Femur (tissue), 1 donor: ENCODE results near the gene PER1.
A peak's percentile ranks its signal among the peaks of the same experiment; 100 is the strongest.
"Not testable (repeated sequence)": the region's sequence is repeated elsewhere in the genome, so short reads cannot be mapped to it uniquely, and the experiment has no call there.

Experiments
- DNase-seq: peaks from one replicate; pipeline ENCODE4 v3.0.0-alpha.2; 2017

Gene PER1

GRCh38 chr17:8118769-8119580, 33.2 kb downstream of the PER1 start:
- DNase-seq, result peak; percentile 91

- DNase-seq, result peak; percentile 52
These were observed 34.0 kb downstream of the PER1 start, which contains the start of gene ALOXE3 for GRCh38 chr17:8117980-8118768. ALOXE3 (minus strand) TSS chr17:8118514; CDS start chr17:8117990, 524 bp downstream.

- no peak for DNase-seq
These were observed 34.7 kb downstream of the PER1 start for GRCh38 chr17:8117367-8117979.

GRCh38 chr17:8116776-8117175, 35.4 kb downstream of the PER1 start:
- DNase-seq, result no peak

- DNase-seq, result no peak
These were observed 41.3 kb downstream of the PER1 start for GRCh38 chr17:8110907-8111306.

GRCh38 chr17:8110456-8110804, 41.8 kb downstream of the PER1 start:
- no peak for DNase-seq

- peak; percentile 38 for DNase-seq
These were observed 42.3 kb downstream of the PER1 start for GRCh38 chr17:8109661-8110455.

- DNase-seq, result no peak
These were observed 43.1 kb downstream of the PER1 start for GRCh38 chr17:8108972-8109660.

- not testable (repeated sequence) for DNase-seq
These were observed 45.2 kb downstream of the PER1 start for GRCh38 chr17:8106980-8107379.

- no peak for DNase-seq
These were observed 46.2 kb downstream of the PER1 start for GRCh38 chr17:8105957-8106398.

GRCh38 chr17:8104911-8105310, 47.3 kb downstream of the PER1 start:
- DNase-seq, result no peak

- no peak for DNase-seq
These were observed 48.7 kb downstream of the PER1 start for GRCh38 chr17:8103549-8103948.

GRCh38 chr17:8101721-8102120, 50.5 kb downstream of the PER1 start:
- no peak for DNase-seq

- no peak for DNase-seq
These were observed 51.4 kb downstream of the PER1 start for GRCh38 chr17:8100763-8101162.

GRCh38 chr17:8100111-8100510, 52.1 kb downstream of the PER1 start:
- DNase-seq, result no peak

GRCh38 chr17:8096541-8096940, 55.7 kb downstream of the PER1 start:
- no peak for DNase-seq

GRCh38 chr17:8095361-8095760, 56.8 kb downstream of the PER1 start:
- no peak for DNase-seq

GRCh38 chr17:8091033-8091687, 61.0 kb downstream of the PER1 start:
- no peak for DNase-seq
